Esophagus (tissue), 2 donors: Measurements from ENCODE around the gene ACTRT2. TPM values are rescaled to one million over a fixed set of nuclear protein-coding genes. Genes with fewer than 3 reads are reported as not detected.

Experiments
- H3K27ac ChIP-seq, 2 donors: one replicate each; pipeline ENCODE4 v1.5.1; 2013; ENCODE audit warnings: low read depth in 2 of 2, mild to moderate bottlenecking in 2 of 2, inconsistent platforms in 1 of 2, low read length in 1 of 2, moderate library complexity in 1 of 2
- H3K27me3 ChIP-seq, 2 donors: one replicate each; pipeline ENCODE4 v1.6.1; 2013; ENCODE audit warnings: low read length in 2 of 2, control low read depth in 1 of 2, mild to moderate bottlenecking in 1 of 2; ENCODE audit not compliant: insufficient read depth in 2 of 2, control insufficient read depth in 1 of 2
- H3K36me3 ChIP-seq, 2 donors: one replicate each; pipeline ENCODE4 v1.6.1; 2013; ENCODE audit warnings: low read length in 1 of 2; ENCODE audit not compliant: control insufficient read depth in 2 of 2, insufficient read depth in 2 of 2
- H3K4me1 ChIP-seq, 2 donors: one replicate each; pipeline ENCODE4 v1.6.1; 2013; ENCODE audit warnings: low read length in 1 of 2; ENCODE audit not compliant: control insufficient read depth in 2 of 2, insufficient read depth in 2 of 2
- H3K4me3 ChIP-seq, 2 donors: one replicate each; pipeline ENCODE4 v1.5.1; 2013; ENCODE audit warnings: low read length in 2 of 2, mild to moderate bottlenecking in 2 of 2, low read depth in 1 of 2, moderate library complexity in 1 of 2
- H3K9me3 ChIP-seq, 2 donors: one replicate each; pipeline ENCODE4 v1.6.1; 2013; ENCODE audit warnings: mild to moderate bottlenecking in 2 of 2, low read depth in 1 of 2, low read length in 1 of 2, moderate library complexity in 1 of 2; ENCODE audit not compliant: control insufficient read depth in 2 of 2, insufficient read depth in 1 of 2
- WGBS, 2 donors: extraction: QIAGEN DNeasy Blood & Tissue Kit; methylation state at CpG; one replicate each; pipeline ENCODE4 v1.1.7; 2013; 5-methylcytosine and 5-hydroxymethylcytosine counted together
- polyA plus RNA-seq, 2 donors: library from polyadenylated mRNA; stranded (reverse); fragments of 200-250 nt; gene quantifications; one replicate each; pipeline ENCODE4 v1.2.3, GENCODE V29; 2013
- donor health status: healthy with polysubstance abuse.
- donor health status: Bipolar disorder and iron deficiency.

ACTRT2 gene
- polyA plus RNA-seq, 2 donors = not detected

GRCh38 chr1:3022976-3023375 lies 1.7 kb downstream of the ACTRT2 start:
- Histone ChIP-seq H3K27me3 (no peaks in the 10 kb centered on the region), H3K4me3 (no peak overlapping the region), H3K4me1 (no peaks in the 10 kb centered on the region), H3K9me3 (no peaks in the 10 kb centered on the region), H3K27ac (no peak overlapping the region), H3K36me3 (no peaks in the 10 kb centered on the region)
- 63 to 72% methylated on average over 14 of the region's 14 CpGs for WGBS, 2 donors

- Histone ChIP-seq H3K4me3 (no peak overlapping the region), H3K4me1 (no peaks in the 10 kb centered on the region), H3K27ac (no peak overlapping the region), H3K27me3 (peaks cover 0 to 3% of the 10 kb centered on the region in 2 donors), H3K9me3 (no peaks in the 10 kb centered on the region), H3K36me3 (no peaks in the 10 kb centered on the region)
- 76 to 78% methylated on average over 9 of the region's 9 CpGs for WGBS, 2 donors
These were observed 2.8 kb downstream of the ACTRT2 start for GRCh38 chr1:3024019-3024418.

DNA sequence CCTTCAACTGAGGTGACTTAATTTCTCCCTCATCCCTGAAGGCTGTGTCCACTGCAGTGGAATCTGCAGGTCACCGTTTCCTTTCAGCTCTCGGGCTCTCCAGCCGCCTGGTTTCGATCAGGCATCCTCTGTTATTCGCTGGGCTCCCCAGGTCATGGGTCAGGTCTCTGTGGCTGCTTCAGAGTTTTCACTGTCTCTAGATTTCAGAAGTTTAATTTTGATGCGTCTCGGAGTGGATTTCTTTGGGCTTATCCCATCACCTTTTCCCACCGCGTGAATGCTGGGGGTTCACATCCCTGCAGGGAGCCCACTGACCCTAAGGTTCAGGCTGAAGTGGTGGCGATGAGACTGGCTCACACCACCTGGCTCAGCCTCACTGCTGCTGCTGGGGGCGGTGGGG lies 3.3 kb downstream of the ACTRT2 start:
- WGBS, 2 donors = 85 to 92% methylated on average over 11 of the region's 11 CpGs
- Histone ChIP-seq H3K27ac (no peak overlapping the region), H3K9me3 (no peaks in the 10 kb centered on the region), H3K27me3 (peaks cover 0 to 3% of the 10 kb centered on the region in 2 donors), H3K36me3 (no peaks in the 10 kb centered on the region), H3K4me3 (no peak overlapping the region), H3K4me1 (no peaks in the 10 kb centered on the region)

GRCh38 chr1:3026124-3026523 lies 4.9 kb downstream of the ACTRT2 start:
- Histone ChIP-seq H3K27ac (no peak overlapping the region), H3K4me1 (no peaks in the 10 kb centered on the region), H3K4me3 (no peak overlapping the region), H3K27me3 (peaks cover 0 to 3% of the 10 kb centered on the region in 2 donors), H3K36me3 (no peaks in the 10 kb centered on the region), H3K9me3 (no peaks in the 10 kb centered on the region)
- 98 to 100% methylated on average over 1 of the region's 1 CpG for WGBS, 2 donors

DNA sequence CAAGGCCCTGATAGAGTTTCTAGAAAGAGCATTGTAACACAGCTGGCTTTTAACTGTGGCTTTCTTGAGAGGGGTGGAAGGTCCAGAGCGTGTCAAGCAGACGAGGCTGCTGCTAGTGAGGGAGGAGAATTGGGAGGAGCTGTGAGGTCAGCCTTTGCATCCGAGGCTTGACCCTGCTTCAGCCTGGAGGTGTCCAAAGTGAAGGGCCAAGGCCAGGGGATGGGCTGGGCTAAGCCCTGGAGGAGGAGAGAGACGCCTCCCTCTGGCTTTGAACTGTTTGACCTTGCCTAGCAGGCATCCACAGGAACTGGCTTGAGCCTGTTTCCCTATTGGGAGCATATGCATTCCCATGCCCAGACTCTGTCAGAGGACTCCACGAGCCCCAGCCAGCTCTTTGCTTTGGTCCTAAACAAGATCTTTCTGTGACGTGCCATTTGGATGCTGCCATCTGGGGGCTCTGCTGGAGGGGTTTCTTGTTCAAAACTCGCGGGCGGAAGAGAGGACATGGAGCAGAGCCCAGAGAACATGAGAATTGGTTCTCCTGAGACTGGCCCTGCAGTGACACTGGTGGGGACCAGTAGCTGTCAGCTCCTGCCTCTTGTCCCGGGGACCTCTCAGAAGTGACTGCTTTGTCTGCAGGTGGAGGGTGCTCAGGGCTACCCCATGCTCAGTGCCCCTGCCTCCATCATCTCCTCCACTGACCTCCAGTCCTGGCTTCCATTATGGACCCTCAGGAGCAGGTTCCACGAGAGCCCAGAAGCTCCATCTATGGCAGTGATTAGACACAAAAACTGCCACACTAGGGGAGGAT lies 5.5 kb downstream of the ACTRT2 start:
- Histone ChIP-seq H3K27ac (no peak overlapping the region), H3K4me3 (no peak overlapping the region), H3K27me3 (peaks cover 0 to 3% of the 10 kb centered on the region in 2 donors), H3K4me1 (no peaks in the 10 kb centered on the region), H3K36me3 (no peaks in the 10 kb centered on the region), H3K9me3 (no peaks in the 10 kb centered on the region)
- 74 to 80% methylated on average over 11 of the region's 11 CpGs for WGBS, 2 donors

DNA sequence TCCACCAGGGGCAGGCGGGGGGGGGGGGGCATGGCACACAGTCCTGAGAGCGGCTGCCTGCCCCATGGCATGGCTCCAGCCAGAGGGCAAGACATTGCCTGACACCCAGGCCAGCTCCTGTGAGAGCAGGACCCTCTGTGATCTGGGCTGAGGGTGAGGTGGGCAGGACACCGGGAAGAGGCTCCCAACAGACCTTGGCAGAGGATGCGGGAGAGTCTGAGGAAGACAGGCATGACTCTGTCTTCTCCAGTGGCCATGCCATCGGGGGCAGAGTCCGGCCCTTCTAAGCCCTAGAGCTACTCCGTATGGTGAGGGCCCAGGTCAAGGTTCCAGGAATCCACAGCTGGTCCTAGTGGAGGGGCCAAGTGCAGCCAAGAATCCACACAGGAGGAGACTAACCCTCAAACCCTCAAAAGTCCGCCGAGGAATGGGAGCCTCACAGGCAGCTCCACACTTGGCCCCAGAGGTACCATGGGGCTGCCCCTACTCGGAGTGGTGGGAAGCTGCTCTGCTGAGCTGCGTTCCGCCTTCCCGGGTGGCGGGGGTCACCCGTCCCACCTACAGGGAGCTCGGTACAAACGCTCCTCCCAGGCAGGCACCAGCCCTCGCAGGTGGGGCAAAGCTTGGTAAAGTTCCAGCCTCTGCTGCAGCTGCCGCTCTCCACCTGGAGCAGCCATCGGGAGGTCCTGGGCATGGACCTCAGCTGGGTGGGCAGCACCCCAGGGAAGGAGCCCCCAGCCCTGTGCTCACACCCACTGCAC lies 6.5 kb downstream of the ACTRT2 start:
- H3K27me3 ChIP-seq = peaks cover 0 to 3% of the 10 kb centered on the region in 2 donors
- H3K9me3 ChIP-seq = no peaks in the 10 kb centered on the region
- WGBS, 2 donors = 82 to 85% methylated on average over 20 of the region's 20 CpGs
- no peak overlapping the region for H3K27ac ChIP-seq
- H3K4me3 ChIP-seq = no peak overlapping the region
- H3K36me3 ChIP-seq = no peaks in the 10 kb centered on the region
- no peaks in the 10 kb centered on the region for H3K4me1 ChIP-seq

DNA sequence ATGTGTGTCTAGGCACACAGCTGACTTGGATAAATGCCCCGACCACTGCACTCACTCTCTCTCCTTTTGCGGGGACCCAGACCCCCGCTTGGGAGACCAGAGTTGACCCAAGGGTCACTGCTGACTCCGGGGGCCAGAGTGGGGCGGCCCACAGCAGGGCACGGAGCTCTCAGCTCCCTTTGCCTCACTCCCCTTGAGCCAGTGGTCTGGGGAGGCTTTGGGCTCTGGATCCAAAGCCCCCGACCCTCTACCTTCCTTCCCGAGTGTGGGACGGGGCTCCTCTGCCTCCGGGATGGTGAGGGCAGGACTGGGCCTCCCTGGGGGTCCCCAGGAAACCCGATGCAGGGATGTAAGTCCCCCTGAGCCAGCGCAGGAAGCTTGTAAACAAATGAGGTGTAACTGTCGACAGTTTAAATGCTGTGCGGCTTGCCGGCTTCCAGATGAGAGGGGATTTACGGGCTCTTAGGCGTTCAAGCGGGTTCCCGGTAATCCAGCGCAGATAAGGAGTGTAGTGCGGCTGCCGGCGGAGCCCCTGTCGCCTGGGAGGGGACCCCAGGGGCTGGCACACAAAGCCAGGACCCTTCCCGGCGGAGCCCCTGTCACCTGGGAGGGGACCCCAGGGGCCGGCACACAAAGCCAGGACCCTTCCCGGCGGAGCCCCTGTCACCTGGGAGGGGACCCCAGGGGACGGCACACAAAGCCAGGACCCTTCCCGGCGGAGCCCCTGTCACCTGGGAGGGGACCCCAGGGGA lies 7.4 kb downstream of the ACTRT2 start:
- 34 to 48% methylated on average over 32 of the region's 32 CpGs for WGBS, 2 donors
- H3K27ac ChIP-seq = no peak overlapping the region
- peaks cover 0 to 3% of the 10 kb centered on the region in 2 donors for H3K27me3 ChIP-seq
- H3K9me3 ChIP-seq = no peaks in the 10 kb centered on the region
- no peak overlapping the region for H3K4me3 ChIP-seq
- no peaks in the 10 kb centered on the region for H3K36me3 ChIP-seq
- no peaks in the 10 kb centered on the region for H3K4me1 ChIP-seq

DNA sequence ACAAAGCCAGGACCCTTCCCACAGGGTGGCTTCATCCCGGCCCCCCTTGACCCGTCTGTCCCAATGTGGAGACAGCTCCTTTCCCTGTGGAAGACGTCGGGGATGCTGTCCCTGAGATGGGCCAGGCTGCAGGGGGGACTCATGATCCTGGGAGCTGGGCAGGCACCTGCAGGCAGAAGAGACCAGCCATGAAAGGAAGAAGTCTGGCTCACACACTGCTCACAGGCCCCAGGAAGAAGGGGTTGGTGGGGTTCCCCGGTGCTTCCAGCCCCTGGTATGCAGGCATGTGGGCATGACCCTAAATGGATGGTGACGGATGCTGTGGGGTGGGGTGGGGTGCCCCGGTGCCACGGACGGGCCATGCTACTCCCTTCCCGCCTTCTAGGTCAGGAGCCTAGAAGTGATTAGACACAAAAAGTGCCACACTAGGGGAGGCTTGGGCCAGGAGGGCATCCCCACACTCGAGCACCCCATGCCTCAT lies 8.3 kb downstream of the ACTRT2 start:
- H3K27ac ChIP-seq = no peak overlapping the region
- H3K9me3 ChIP-seq = no peaks in the 10 kb centered on the region
- no peaks in the 10 kb centered on the region for H3K36me3 ChIP-seq
- 79 to 84% methylated on average over 11 of the region's 11 CpGs for WGBS, 2 donors
- H3K4me3 ChIP-seq = no peak overlapping the region
- H3K27me3 ChIP-seq = peaks cover 0 to 3% of the 10 kb centered on the region in 2 donors
- no peaks in the 10 kb centered on the region for H3K4me1 ChIP-seq

- no peak overlapping the region for H3K4me3 ChIP-seq
- H3K27me3 ChIP-seq = peaks cover 0 to 3% of the 10 kb centered on the region in 2 donors
- 88% methylated on average over 32 of the region's 32 CpGs for WGBS, 2 donors
- no peaks in the 10 kb centered on the region for H3K9me3 ChIP-seq
- H3K4me1 ChIP-seq = no peaks in the 10 kb centered on the region
- H3K36me3 ChIP-seq = no peaks in the 10 kb centered on the region
- H3K27ac ChIP-seq = no peak overlapping the region
These were observed 8.9 kb downstream of the ACTRT2 start for GRCh38 chr1:3029991-3030662.
